SK-N-DZ (cell line): ENCODE data around the gene SDHAF3.
"Not testable (repeated sequence)": the region's sequence is repeated elsewhere in the genome, so short reads cannot be mapped to it uniquely, and the experiment has no call there.

Source experiments
- DNase-seq: peaks from one replicate; pipeline ENCODE4 v3.0.0-alpha.2; 2015; ENCODE audit warnings: low spot score

The SDHAF3 gene

GRCh38 chr7:97123115-97123514, 5.6 kb downstream of the SDHAF3 start:
- not testable (repeated sequence) for DNase-seq

DNA sequence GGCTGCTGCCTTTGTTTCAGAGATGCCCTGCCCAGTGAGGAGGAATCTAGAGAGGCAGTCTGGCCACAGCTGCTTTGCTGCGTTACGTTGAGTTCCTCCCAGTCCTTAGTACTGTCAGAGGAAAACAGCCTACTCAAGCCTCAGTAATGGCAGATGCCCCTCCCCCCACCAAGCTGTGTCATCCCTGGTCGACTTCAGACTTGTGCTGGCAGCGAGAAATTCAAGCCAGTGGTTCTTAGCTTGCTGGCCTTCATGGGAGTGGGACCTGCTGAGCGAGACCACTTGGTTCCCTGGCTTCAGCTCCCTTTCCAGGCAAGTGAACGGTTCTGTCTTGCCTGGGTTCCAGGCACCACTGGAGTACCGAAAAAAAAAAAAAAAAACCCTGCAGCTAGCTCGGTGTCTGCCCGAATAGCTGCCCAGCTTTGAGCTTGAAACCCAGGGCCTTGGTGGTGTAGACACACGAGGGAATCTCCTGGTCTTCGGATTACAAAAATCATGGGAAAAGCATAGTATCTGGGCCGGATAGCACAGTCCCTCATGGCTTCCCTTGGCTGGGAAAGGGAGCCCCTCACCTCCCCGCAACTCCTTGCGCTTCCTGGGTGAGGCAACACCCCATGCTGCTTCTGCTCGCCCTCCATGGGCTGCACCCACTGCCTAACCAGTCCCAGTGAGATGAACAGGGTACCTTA, 9.1 kb downstream of the SDHAF3 start:
- peak; percentile 35 for DNase-seq

DNA sequence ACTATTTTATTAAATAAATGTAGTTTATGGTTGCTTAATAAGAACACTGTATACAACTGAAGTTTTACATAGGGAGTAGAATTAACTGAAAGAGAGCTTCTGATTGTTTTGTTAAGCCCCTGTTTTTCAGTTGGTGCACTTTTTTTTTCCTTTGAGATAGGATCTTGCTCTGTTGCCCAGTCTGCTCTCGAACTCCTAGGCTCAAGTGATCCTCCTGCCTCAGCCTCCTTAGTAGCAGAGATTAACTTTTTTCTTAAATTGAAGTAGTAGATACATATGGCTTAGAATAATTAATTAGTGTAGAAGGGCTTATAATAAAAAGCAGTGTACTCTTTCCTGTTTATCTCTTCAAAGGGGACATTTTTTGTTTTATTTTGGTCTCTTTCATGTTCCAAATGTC, 11.2 kb downstream of the SDHAF3 start:
- no peak for DNase-seq

- DNase-seq: no peak
Observed at GRCh38 chr7:97130417-97131139, 13.1 kb downstream of the SDHAF3 start.

- no peak for DNase-seq
Observed at GRCh38 chr7:97133159-97133558, 15.7 kb downstream of the SDHAF3 start.

GRCh38 chr7:97138830-97139229, 21.3 kb downstream of the SDHAF3 start:
- DNase-seq: no peak

DNA sequence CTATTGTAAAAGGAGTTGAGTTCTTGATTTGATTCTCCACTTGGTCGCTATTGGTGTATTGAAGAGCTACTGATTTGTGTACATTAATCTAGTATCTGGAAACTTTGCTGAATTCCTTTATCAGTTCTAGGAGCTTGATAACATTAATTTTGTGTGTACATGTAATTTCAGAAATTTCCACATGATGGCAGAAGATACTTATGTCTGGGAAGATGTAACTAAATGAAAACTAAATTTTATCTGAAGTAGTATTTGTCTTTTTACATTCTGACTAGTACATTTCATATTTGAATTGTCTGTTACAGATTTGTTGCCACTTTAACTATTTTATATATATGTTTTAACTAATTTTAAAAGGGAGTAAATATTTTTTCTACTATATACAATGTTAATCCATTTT, 27.6 kb downstream of the SDHAF3 start:
- DNase-seq: peak; percentile 22

DNA sequence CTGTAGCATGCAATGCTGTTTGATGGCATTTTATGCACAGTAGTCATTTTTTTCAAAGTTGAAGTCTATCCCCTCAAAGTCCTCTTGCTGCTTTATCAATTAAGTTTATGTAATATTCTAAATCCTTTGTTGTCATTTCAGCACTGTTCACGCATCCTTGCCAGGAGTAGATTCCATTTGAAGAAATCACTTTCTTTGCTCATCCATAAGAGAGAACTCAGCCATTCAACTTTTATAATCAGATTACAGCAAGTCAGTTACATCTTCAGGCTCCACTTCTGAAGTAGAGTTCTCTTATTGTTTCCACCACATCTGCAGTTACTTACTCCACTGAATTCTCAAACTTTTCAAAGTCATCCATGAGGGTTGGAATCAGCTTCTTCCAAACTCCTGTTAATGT, 32.3 kb downstream of the SDHAF3 start:
- DNase-seq: no peak

DNA sequence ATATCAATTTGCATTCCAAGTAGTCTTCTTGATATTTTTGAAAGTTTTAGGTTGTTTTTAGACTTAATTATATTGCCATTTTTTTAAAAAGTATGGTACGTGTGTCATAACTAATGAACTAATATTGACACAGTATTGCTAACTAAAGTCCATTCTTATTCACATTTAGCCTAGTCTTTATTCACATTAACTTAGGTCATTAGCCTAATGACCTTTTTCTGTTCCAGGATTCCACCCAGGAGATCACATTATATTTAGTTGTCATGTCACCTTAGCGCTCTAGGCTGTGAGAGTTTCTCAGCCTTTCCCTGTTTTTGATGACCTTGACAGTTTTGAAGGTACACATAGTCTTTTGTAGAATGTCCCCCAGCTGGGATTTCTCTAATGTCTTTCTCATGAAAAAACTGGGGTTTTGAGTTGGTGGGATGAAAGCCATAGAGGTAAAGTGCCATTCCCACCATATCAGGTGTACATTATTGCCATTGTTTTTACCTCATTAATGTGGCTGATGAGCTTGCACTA, 38.5 kb downstream of the SDHAF3 start:
- DNase-seq: no peak

- not testable (repeated sequence) for DNase-seq
Observed at GRCh38 chr7:97159984-97160383, 42.5 kb downstream of the SDHAF3 start.

- not testable (repeated sequence) for DNase-seq
Observed at GRCh38 chr7:97161609-97162008, 44.1 kb downstream of the SDHAF3 start.

DNA sequence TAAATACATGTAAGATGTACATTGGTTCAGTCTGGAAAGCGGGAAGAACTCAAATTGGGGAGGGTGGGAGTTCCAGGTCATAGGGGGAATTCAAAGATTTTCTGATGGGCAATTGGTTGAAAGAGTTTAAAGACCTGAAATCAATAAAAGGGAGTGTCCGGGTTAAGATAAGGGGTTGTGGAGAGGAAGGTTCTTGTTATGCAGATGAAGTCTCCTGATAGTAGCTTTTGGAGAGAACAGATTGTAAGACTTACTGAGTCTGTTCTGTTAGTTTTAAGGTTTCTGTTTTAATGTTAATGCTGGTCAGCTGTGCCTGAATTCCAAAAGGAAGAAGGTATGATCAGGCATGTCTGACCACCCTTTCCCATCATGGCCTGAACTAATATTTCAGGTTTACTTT, 48.8 kb downstream of the SDHAF3 start:
- DNase-seq: no peak

GRCh38 chr7:97167176-97167575, 49.7 kb downstream of the SDHAF3 start:
- no peak for DNase-seq

- DNase-seq: no peak
Observed at GRCh38 chr7:97167749-97168148, 50.3 kb downstream of the SDHAF3 start.

GRCh38 chr7:97174303-97174702, 56.8 kb downstream of the SDHAF3 start:
- no peak for DNase-seq

GRCh38 chr7:97179454-97180104, 62.1 kb downstream of the SDHAF3 start:
- DNase-seq: peak; percentile 63

GRCh38 chr7:97187067-97187466, 69.6 kb downstream of the SDHAF3 start:
- DNase-seq: no peak

GRCh38 chr7:97196174-97196573, 78.7 kb downstream of the SDHAF3 start:
- DNase-seq: not testable (repeated sequence)

DNA sequence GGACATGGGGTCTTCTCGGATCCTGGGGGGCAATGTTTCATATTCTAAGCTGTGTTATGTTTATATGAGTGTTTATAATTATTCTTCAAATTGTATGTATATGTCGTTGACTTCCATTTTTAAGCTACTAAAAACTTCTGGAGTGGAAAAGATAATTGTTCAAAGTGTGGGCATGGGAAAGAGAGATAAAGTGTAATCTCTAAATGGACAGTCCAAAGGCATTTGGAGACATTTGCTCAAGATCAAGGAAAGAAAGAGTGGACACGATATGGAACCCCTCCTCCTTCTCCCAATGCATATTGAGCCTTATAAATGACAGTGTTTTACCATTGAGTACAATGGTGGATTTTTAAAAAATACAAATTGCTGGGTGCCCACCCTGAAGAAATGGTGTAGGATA, 81.1 kb downstream of the SDHAF3 start:
- DNase-seq: no peak

DNA sequence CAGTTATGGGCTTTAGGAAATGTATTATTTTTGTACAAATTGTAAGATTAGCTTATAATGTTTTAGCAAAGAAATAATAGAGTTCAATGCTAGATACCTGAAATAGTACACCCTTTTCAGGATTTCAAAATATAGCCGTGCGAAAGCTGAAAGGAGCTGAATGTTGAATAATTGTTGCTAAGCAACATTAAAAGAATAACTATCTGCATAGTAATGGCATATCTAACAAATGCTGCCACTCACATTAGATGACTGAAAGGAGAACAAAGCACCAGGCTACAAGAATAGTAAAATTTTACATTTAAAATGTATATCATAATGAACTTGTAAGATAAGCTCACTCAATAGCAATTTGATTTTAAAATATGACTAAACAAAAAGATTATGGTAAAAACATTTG, 82.5 kb downstream of the SDHAF3 start:
- DNase-seq: no peak

- no peak for DNase-seq
Observed at GRCh38 chr7:97203957-97204356, 86.5 kb downstream of the SDHAF3 start.

- DNase-seq: no peak
Observed at GRCh38 chr7:97204821-97205220, 87.3 kb downstream of the SDHAF3 start.

GRCh38 chr7:97215556-97215955, 98.1 kb downstream of the SDHAF3 start:
- peak; percentile 52 for DNase-seq
